Colonic mucosa (tissue), 4 donors: Measurements from ENCODE around the gene CEMIP2. TPM values are rescaled to one million over a fixed set of nuclear protein-coding genes. Genes with fewer than 3 reads are reported as not detected.

Experiments
- DNase-seq: peaks from one replicate; pipeline ENCODE4 v3.0.0-alpha.2; 2020
- H3K27ac ChIP-seq: fragments of 200-600 bp; one replicate; pipeline ENCODE4 v1.8.0; 2021
- H3K27me3 ChIP-seq: fragments of 200-600 bp; one replicate; pipeline ENCODE4 v1.8.0; 2021
- H3K36me3 ChIP-seq: fragments of 200-600 bp; one replicate; pipeline ENCODE4 v1.8.0; 2021
- H3K4me1 ChIP-seq: fragments of 200-600 bp; one replicate; pipeline ENCODE4 v1.8.0; 2021; ENCODE audit warnings: mild to moderate bottlenecking
- H3K4me3 ChIP-seq: fragments of 200-600 bp; one replicate; pipeline ENCODE4 v1.8.0; 2021
- H3K9ac ChIP-seq, 2 donors: one replicate each; pipeline ENCODE4 v1.7.0; 2013; ENCODE audit warnings: control low read depth in 2 of 2, low read depth in 2 of 2, low read length in 2 of 2
- H3K9me3 ChIP-seq: fragments of 200-600 bp; one replicate; pipeline ENCODE4 v1.8.0; 2021
- intact Hi-C: fragments of 100-400 bp; cut with DNase I; formaldehyde crosslinking; loops from one replicate; pipeline ENCODE4 v1.14.1; 2022
- total RNA-seq, 2 donors: library from RNA; stranded (reverse); fragmentation: NEBNext Ultra II Directional in 1 of 2; extraction: Animal tissue kit (Norgen Biotek cat#: 25700) in 1 of 2; gene quantifications; one replicate each; pipeline ENCODE4 v1.2.1, GENCODE V29; 2021
- TF ChIP-seq, protein P1 (sequence below): fragments of 200-600 bp; IDR thresholded peaks from one replicate; pipeline ENCODE4 v1.8.0; 2022; ENCODE audit warnings: antibody characterized with exemption, mild to moderate bottlenecking
- donor health status: healthy.
- donor health status: DM: no; HTN: no; CAD: no.
- donor health status: DM: no; HTN: no; CAD: no.

Gene CEMIP2
- total RNA-seq, 2 donors from 2014 or later: 72.7 to 111 TPM

DNA sequence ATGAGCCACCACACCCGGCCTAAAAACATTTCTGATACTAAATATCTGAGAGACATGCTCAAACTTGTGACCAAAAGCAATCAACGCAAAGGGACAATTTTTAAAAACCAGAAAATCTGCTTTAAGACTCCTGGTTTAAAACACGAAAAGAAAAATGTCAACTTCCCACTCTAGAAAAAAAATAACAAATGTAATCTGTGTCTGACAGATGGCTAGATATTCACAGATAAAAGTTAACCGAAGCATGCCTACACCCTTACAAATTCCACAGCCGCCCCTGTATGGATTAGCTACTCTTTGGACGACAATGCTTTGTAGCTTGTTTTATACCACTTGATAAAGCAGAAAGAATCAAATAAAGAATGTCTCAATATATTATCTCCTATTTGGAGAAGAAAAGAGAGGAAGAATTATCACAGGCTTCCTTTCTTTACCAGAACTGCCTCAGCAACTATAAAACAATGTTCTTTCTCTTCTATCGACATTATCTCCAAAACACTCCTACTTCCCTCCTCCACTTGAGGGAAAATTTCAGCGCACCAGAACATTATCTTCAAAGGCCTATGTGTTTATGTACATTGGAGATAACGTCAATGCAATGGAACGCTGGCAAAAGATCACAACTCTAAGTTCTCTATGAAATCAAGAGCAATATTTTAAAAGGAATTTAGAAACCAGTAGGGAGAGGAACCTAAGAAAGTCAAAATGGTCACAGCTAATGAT, 26.2 kb downstream of the CEMIP2 start:
- DNase-seq: peak; percentile 56

DNA sequence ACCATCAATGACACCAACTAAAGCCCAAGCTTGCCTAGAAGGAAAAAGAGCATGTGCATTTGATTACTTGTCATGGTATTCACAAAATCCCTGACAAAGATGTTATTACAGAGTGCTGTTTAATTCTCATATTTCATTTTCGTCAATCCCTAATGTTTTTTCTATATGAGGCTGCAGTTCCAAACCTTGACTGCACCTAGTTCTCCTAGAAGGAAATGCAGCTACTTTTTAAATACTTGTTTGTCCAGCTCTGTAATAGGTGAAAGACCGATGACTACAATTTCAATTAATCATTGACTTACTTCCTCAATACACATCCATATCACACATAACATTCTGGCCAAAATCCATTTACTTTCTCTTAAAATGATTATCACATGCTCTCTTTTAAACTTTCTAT, 28.1 kb downstream of the CEMIP2 start:
- Histone ChIP-seq H3K4me1 (peaks cover 6% of the 10 kb centered on the region), H3K27me3 (no peaks in the 10 kb centered on the region), H3K4me3 (no peak overlapping the region), H3K9ac (peak overlapping the region in 1 of 2 donors; percentile 71), H3K27ac (peak overlapping the region; percentile 73), H3K36me3 (no peaks in the 10 kb centered on the region), H3K9me3 (no peaks in the 10 kb centered on the region)
- intact Hi-C loops: no loop called here
- no peak for DNase-seq
- TF ChIP-seq, protein P1, sequence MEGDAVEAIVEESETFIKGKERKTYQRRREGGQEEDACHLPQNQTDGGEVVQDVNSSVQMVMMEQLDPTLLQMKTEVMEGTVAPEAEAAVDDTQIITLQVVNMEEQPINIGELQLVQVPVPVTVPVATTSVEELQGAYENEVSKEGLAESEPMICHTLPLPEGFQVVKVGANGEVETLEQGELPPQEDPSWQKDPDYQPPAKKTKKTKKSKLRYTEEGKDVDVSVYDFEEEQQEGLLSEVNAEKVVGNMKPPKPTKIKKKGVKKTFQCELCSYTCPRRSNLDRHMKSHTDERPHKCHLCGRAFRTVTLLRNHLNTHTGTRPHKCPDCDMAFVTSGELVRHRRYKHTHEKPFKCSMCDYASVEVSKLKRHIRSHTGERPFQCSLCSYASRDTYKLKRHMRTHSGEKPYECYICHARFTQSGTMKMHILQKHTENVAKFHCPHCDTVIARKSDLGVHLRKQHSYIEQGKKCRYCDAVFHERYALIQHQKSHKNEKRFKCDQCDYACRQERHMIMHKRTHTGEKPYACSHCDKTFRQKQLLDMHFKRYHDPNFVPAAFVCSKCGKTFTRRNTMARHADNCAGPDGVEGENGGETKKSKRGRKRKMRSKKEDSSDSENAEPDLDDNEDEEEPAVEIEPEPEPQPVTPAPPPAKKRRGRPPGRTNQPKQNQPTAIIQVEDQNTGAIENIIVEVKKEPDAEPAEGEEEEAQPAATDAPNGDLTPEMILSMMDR: no peak

More for the DNA sequence above, 26.2 kb downstream of the CEMIP2 start:
- TF ChIP-seq, protein P1: no peak
- peak overlapping the region; percentile 73 for H3K27ac ChIP-seq
- H3K36me3 ChIP-seq: no peaks in the 10 kb centered on the region
- peaks cover 6% of the 10 kb centered on the region for H3K4me1 ChIP-seq
- no peak overlapping the region for H3K4me3 ChIP-seq
- H3K9me3 ChIP-seq: no peaks in the 10 kb centered on the region
- H3K27me3 ChIP-seq: no peaks in the 10 kb centered on the region
- peak overlapping the region in 1 of 2 donors; percentile 29 for H3K9ac ChIP-seq
- intact Hi-C loops: no loop called here

DNA sequence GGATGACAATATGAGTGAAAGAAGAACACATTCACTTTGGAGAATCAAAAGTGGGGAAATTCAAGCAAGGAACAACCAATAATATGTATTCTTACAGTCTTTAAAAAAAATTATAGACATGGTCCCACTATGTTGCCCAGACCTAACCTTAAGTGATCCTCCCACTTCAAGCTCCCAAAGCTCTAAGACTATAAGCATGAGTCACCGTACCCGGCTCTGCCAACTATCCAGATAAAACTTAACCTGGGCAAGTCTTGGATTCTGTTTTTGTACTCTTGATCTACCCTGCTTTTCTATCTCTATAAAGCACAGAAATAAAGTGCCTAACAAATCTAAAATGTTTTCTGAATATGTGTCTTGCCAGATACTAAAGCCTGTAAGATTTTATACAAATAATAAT, 30.9 kb downstream of the CEMIP2 start:
- intact Hi-C loops: no loop called here
- no peak overlapping the region for H3K9ac ChIP-seq
- no peaks in the 10 kb centered on the region for H3K9me3 ChIP-seq
- H3K36me3 ChIP-seq: no peaks in the 10 kb centered on the region
- no peaks in the 10 kb centered on the region for H3K27me3 ChIP-seq
- H3K27ac ChIP-seq: no peak overlapping the region
- TF ChIP-seq, protein P1: no peak
- H3K4me3 ChIP-seq: no peak overlapping the region
- H3K4me1 ChIP-seq: peaks cover 6% of the 10 kb centered on the region
- peak; percentile 45 for DNase-seq

DNA sequence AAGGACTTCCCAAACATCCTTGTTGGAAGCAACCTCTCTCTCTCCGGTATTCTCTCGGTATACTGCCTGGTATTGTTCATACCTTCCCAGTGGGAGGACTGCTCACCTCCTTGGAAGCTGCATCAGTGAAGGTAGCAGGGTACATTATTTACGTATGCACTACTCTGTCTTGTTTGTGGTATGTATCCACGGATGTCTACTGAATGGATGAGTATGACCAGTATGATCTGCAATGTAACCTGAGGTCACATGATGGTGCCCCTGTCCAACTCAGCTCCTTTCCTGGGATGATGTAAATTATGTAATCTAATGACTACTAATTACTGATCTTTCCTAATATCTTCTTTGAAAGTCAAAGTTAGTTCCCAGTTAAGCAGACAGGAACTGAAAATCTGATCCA, 32.1 kb downstream of the CEMIP2 start:
- Histone ChIP-seq H3K36me3 (peaks cover 5% of the 10 kb centered on the region), H3K27ac (no peak overlapping the region), H3K4me3 (no peak overlapping the region), H3K4me1 (peaks cover 6% of the 10 kb centered on the region), H3K9ac (no peak overlapping the region), H3K27me3 (no peaks in the 10 kb centered on the region), H3K9me3 (no peaks in the 10 kb centered on the region)
- intact Hi-C loops: no loop called here
- TF ChIP-seq, protein P1: no peak
- DNase-seq: no peak

DNA sequence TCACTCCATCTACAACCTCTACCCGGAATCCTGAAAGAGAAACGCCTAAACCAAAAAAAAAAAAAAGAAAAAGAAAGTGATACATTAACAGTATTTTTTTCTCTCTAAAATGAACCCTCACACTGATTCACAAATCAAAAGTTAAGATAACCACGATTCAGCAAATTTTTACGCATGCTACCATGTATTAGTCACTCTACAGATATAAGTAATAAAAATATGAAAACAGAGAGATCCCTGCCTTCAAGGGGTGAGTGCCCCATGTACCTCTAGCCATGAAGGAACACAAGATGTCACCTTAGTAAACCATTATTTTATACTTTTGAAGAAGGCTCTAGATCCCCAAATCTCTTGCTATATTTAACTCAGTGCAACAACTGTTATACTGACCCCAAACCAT, 33.4 kb downstream of the CEMIP2 start:
- TF ChIP-seq, protein P1: no peak
- no peaks in the 10 kb centered on the region for H3K27me3 ChIP-seq
- peaks cover 12% of the 10 kb centered on the region for H3K36me3 ChIP-seq
- H3K27ac ChIP-seq: no peak overlapping the region
- intact Hi-C loops: no loop called here
- no peaks in the 10 kb centered on the region for H3K9me3 ChIP-seq
- H3K9ac ChIP-seq: no peak overlapping the region
- peaks cover 6% of the 10 kb centered on the region for H3K4me1 ChIP-seq
- H3K4me3 ChIP-seq: no peak overlapping the region
- DNase-seq: no peak
